ENCODE results near the gene CFAP410.

The CFAP410 gene

DNA sequence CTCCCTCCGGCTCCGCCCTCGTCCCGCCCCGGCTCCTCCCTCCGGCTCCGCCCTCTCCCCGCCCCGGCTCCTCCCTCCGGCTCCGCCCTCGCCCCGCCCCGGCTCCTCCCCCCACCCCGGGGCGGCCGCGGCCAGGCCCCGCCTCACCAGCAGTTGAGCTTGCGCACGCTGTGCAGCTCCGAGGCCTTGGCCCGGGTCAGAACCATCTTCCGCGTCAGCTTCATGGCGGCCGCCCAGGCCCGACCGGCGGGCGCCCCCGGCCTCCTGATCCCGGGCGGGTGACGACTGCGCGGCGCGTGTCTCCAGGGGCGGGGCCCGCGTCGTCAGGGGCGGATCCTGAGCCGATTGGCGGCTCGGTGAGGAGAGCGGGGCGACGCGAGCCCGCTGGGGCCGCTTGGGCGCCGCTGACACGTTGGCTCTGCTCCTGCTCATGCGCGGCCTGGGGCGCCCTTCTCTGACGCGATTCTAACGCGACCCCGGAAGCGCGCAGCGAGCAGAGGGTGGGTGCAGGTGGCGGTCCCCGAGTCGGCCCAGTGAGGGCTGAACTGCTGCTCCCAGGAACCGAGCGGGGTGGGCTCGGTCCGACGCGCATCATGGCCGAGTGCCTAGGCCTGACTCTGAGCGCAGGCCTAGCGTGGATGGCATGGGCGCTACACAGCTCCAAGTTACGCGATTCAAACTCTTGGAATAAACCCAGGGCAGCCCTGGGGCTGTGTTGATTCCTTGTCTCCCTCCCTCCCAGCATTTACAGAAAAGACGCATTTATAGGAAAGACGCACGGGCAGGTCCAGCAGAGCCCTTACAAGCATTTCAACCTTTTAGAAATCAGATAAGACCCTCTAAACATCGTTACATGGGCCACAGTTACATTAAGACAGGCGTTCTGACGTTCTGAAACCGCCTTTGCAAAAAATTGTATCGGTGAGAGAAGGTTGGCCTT, at the start of gene CFAP410:
CFAP410 (minus strand) TSS at position 420 of the 940 bp plus-strand sequence; CDS start at position 224, 196 bp downstream.
- no peak for TF ChIP-seq ZNF274 (IDR thresholded peaks at IDR 0.05; ENCODE audit: low read depth, low read length)
- peak within 1 kb of the TSS; percentile 95 for H3K4me3 ChIP-seq (ENCODE audit: low read length)

DNA sequence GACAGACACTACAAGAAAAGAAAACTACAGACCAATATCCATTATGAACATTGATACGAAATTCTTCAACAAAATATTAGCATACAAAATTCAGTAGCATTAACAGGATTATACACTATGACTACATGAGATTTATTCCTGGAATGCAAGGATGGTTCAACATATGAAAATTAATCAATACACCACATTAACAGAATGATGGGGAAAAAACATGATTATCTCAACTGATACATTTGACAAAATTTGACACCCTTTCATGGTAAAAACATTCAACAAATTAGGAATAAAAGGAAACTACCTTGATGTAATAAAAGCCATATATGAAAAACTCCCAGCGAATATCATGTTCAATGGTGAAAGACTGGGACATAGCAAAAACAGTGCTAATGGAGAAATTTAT, 45.8 kb upstream of the CFAP410 start:
- no peak overlapping the region for H3K4me3 ChIP-seq (ENCODE audit: low read length)
- no peak for TF ChIP-seq ZNF274 (IDR thresholded peaks at IDR 0.05; ENCODE audit: low read depth, low read length)

DNA sequence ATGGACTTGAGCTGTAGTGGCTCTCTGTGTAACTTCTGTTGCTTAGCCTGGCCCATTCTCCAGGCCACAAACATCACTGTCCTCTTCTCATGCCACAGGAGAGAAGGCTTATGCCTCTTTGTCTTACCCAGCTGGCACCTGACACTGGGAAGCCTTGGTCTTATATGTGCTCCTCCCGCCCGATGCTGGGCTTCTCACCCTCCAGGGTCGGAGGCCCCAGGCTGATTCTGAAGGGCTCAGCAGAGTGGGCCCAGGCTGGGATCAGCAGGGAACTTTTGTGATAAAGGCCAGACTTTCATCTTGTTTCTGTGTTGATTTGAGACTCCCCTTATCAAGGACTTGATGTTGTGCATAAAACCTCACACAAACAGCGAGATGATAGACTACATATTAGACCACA, 44.0 kb upstream of the CFAP410 start:
- no peak for TF ChIP-seq ZNF274 (IDR thresholded peaks at IDR 0.05; ENCODE audit: low read depth, low read length)
- no peak overlapping the region for H3K4me3 ChIP-seq (ENCODE audit: low read length)

DNA sequence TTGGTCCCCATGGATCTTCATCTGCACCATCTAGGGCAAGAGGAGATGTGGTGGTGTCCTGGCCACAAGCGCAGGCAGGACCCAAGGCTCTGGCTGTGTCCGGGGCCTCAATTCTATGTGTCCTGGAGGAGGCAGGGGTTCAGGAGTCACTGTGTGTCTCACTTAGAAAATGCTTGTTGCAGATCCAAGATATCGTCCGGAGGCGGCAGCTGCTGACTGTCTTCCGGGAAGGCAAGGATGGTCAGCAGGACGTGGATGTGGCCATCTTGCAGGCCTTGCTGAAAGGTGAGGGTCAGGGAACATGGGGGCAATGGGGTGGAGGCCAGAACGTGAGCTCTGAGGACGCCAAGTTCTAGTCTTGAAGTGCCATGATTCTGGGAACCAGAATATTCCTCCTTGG, 43.3 kb upstream of the CFAP410 start:
- TF ChIP-seq ZNF274 (IDR thresholded peaks at IDR 0.05; ENCODE audit: low read depth, low read length): no peak

DNA sequence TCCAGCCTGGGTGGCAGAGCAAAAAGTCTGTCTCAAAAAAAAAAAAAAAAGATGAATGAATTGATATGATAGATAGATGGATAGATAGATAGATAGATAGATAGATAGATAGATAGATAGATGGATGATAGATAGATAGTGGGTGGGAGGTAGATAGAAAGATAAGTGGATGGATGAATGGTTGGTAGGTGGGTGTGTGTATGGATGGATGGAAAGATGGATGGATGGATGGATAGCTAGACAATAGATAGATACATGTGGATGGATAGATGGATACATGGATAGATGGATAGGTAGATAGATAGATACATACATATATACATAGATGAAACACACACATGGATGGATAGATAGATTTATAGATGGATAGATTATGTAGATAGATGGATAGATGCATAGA, 42.7 kb upstream of the CFAP410 start:
- no peak for TF ChIP-seq ZNF274 (IDR thresholded peaks at IDR 0.05; ENCODE audit: low read depth, low read length)
- no peak overlapping the region for H3K4me3 ChIP-seq (ENCODE audit: low read length)

More for the DNA sequence above, 43.3 kb upstream of the CFAP410 start:
- no peak overlapping the region for H3K4me3 ChIP-seq (ENCODE audit: low read length)

DNA sequence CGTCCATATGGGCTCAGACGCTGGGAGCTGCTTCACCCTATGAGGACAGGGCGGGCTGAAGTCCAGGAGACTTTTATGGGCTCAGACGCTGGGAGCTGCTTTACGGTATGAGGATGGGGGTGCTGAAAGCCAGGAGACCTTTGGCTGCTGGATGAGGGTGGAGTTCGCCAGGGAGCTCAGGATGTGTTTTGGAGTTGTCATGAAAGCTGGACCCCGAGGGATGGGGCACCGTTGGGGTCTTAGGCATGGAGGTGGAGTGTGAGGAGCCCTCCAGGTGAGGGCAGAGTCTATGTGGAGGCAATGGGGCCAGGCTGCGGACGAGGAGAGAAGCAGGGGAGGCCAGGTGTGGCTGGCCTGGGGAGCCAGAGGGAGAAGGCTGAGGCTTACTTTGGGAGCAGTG, 41.7 kb upstream of the CFAP410 start:
- H3K4me3 ChIP-seq (ENCODE audit: low read length): no peak overlapping the region
- TF ChIP-seq ZNF274 (IDR thresholded peaks at IDR 0.05; ENCODE audit: low read depth, low read length): no peak

DNA sequence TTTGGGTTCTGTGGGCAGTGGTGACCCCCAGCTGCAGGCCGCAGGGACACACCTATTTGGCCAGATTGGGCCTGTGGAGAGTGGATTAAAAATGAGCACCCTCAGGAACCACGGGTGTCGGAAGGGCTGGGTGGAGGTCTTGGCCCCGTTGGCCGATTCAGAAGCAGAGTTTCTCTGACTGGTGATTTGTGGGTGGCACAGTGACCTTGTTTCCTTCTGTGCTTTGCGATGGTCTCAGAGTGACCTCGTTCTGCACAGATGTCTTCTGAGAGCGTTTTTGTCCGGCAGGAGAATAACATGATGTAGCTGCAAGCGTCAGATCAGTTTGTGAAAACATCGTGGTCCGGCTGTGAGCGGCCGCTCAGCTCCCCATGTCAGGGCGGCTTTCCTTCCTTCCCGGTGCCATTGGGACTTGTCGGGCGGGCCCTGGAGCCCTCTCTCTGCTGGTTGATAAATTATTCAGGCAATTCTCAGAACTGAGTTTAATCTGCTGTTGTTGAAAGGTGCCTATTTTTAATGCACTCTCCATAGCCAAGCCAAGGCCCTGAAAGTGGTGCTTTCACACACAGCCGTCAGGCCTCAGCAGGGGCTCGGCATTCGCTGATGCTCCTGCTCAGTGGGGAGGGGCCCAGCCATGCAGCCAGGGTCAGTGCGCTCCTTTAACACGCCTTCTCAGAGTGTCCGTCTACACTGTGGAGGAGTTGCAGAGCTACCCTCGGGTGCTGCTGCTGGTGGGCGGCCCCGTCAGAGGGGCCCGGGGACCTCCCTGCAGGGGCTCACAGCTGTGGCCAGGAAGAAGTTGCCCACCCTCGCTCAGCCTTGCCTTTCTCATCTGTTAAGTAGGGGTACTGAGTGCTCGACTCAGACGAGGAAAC, 41.0 kb upstream of the CFAP410 start:
- H3K4me3 ChIP-seq (ENCODE audit: low read length): no peak overlapping the region
- no peak for TF ChIP-seq ZNF274 (IDR thresholded peaks at IDR 0.05; ENCODE audit: low read depth, low read length)

DNA sequence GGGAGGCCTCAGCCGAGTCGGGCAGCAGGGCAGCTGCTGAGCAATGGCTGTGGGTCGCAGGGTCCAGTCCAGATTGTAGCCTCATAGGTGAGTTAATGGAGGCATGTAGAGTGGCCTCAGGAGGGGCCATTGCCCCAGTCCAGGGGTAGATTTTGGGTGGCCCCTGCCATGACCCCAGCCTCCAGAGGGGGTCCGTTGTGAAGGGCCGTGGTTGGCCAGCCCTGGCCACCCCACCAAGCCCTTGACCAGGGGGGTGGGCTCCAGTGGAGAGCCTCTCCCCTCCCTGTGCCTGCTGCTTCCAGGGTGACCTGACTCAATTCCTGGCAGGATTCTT, 40.3 kb upstream of the CFAP410 start:
- no peak overlapping the region for H3K4me3 ChIP-seq (ENCODE audit: low read length)
- TF ChIP-seq ZNF274 (IDR thresholded peaks at IDR 0.05; ENCODE audit: low read depth, low read length): no peak

DNA sequence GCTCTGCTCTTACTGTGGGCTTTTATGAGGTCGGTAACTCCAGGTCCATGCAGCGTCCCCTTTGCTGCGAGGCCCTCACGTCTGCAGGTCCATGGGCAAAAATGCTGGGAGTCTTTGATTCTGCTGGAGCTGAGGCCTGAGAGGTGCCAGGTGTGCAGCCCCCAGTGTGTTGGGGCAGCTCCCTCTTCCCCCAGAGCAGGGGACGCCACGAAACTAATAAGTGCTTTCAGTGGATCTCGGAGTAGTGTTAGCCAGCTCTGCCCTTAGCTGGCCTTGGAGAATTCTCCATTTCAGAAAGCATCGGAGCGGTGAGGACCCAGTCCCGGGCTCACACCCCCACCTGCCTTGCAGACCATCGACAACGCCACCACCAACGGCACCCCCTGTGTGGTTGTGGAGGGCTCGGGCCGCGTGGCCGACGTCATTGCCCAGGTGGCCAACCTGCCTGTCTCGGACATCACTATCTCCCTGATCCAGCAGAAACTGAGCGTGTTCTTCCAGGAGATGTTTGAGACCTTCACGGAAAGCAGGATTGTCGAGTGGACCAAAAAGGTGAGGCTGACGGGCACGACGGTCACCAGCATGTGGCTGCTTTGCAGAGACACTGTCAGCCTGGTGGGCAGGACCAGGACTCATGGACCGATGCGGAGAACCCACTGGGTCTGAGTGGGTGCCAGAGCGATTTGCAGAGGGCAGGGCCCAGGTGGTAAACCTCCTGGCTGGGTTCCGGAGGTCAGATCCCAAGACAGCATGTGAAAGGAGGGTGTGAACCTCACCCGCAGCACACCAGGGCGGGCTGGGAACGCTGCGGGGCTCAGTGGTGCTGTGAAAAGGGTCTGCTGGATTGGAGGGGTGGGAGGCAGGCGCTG, 39.7 kb upstream of the CFAP410 start:
- no peak for TF ChIP-seq ZNF274 (IDR thresholded peaks at IDR 0.05; ENCODE audit: low read depth, low read length)
- H3K4me3 ChIP-seq (ENCODE audit: low read length): no peak overlapping the region

DNA sequence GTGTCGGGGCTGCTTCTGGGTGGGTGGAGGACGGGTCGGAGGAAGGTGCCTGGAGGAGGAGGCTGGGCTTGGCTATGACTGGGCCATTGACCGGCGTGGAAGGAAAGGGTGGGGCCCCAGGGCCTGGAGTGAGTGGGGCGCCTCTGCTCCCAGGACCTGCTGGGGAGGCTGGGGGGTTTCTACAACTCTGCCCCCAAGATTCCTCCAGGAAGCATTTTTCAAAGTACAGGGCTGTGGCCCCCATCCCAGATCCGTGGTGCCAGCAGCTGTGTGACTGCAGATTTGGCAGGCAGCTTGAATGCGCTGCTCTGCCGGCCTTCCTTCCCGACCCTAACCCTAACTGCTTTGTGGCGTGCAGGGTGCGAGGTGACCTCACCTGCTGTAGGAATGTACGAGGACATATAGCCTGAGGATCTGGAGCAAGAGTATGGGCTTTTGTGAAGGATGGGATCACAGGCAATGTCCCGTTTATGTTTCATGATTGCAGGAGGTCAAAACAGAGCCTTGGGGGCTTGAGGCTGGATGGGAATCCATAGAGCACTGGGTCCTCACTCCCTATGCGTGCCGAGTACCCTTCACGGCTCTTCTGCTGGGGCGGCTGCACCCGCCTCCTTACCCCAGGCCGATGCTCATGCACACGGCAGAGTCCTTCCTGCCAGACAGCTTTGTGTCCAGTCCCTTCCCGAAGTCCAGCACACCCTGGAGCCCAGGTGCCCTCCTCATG, 38.9 kb upstream of the CFAP410 start:
- no peak for TF ChIP-seq ZNF274 (IDR thresholded peaks at IDR 0.05; ENCODE audit: low read depth, low read length)
- no peak overlapping the region for H3K4me3 ChIP-seq (ENCODE audit: low read length)

DNA sequence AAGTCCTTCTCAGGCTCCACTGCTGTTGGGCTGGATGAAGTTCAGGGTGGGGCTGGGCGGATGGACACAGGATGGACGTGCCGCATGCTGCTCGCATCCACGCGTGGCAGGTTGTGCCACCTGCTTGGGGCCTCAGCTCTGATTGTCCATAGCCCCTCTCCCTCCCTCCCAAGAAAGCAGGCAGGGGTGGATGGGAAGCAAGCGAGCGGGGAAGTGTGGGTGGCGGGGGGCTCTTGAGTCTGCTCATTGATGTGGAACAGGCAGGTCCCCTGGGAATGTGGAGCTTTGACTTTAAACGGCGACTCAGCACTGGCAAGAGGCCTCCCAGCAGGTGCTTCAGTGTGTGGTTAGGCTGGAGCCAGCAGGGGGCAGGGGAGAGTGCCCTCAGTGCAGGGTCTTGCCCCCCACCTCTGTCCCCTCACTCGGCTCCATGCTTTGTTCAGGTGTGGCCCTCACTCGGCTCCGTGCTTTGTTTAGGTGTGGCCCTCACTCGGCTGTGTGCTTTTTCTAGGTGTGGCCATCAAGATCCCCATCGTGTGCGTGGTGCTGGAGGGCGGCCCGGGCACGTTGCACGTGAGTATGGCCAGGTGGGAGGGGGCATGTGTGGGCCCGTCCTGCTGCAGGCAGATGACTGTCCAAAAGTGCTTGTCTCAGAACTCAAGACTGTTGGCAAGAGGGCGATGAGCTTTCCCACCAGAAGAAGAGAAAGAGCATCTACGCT, 38.2 kb upstream of the CFAP410 start:
- no peak overlapping the region for H3K4me3 ChIP-seq (ENCODE audit: low read length)
- no peak for TF ChIP-seq ZNF274 (IDR thresholded peaks at IDR 0.05; ENCODE audit: low read depth, low read length)

DNA sequence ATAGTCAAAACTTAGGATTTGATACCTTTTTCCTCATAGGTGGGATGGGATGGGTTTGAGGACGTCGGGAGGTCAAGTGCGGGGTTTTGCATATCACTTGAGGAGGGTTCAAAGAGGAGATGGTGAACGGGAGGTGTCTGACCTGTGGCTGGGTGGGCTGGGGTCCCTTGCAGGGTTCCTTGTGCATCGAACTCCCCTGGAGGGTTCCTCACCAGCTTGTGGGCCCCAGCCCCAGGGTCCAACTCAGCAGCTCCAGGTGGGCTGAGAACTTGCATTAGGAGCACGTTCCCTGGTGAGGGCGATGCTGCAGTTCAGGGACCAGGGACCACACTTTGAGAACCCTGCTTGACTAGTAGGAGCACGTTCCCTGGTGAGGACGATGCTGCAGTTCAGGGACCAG, 37.4 kb upstream of the CFAP410 start:
- no peak for TF ChIP-seq ZNF274 (IDR thresholded peaks at IDR 0.05; ENCODE audit: low read depth, low read length)
- H3K4me3 ChIP-seq (ENCODE audit: low read length): no peak overlapping the region
